ENCODE data around the gene TAF1.
"Not testable (repeated sequence)": the region's sequence is repeated elsewhere in the genome, so short reads cannot be mapped to it uniquely, and the experiment has no call there.

TAF1 gene

DNA sequence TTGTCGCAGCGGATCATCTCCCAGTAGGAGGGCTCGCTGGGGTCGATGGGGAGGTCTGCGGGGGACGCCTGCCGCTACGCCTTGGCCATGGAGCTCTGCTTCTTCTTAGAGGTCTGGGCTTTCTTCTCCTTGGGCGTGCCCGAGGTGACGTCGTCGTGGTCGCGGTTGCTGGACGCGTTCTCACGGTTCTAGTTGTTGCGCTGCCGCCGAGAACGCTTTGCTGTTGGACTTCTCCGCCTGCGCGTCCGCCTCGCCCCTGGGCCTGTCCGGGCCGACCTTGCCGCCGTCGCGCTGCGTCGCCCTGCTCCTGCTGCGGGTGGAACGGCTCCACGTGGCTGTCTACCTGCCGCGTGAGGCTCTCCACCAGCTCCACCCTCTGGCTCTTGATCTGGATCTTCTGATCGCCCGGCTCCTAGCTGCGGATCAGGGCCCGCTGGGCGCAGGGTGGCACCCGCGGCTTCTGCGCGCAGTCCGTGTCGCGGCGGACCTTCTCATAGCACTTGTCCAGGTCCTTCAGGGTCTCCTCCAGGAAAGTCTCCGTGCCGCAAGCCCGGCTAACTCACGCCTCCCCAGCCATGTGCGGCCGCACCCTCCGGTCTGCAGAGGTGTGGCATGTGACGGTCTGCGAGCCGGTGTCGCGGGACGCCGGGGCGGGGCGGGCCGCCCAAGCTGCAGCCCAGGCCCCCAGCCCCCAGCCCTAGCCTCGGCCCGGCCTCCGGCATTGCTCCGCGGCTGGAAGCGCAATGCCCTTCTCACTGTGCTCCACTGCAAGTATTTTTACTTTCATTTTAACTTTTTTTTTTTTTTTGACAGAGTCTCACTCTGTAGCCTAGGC, 126.3 kb downstream of the TAF1 start:
- H3K4me3 ChIP-seq (ENCODE audit: low read length) = no peak overlapping the region
- no peaks in the 10 kb centered on the region for H3K4me1 ChIP-seq (ENCODE audit: insufficient read depth, low read length)
- no peak overlapping the region for H2AFZ ChIP-seq (ENCODE audit: low read depth, low read length)
- H3K27me3 ChIP-seq (ENCODE audit: insufficient read depth, low read length) = no peaks in the 10 kb centered on the region
- peaks cover 2% of the 10 kb centered on the region for H3K9me3 ChIP-seq (ENCODE audit: low read length)
- no peaks in the 10 kb centered on the region for H3K36me3 ChIP-seq (ENCODE audit: insufficient read depth, low read length)

DNA sequence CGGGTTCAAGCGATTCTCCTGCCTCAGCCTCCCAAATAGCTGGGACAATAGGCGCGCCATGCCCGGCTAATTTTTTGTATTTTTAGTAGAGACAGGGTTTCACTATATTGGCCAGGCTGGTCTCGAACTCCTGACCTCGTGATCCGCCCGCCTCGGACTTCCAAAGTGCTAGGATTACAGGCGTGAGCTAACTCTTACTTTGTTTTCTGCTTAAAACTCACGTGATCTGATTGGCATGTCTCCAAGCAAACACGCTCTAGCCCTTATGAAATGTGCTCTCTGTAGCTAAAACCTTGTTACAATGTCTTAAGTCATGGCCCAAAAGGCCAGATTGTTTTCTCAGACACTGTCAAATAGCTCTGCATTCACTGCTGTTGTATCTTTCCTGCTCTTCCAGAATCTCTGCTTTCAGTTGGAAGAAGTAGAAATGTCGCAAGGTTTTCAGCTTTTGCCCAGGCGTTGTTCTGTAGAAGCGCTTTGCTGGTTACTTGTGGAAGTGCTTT, 127.0 kb downstream of the TAF1 start:
- peaks cover 2% of the 10 kb centered on the region for H3K9me3 ChIP-seq (ENCODE audit: low read length)
- H3K4me1 ChIP-seq (ENCODE audit: insufficient read depth, low read length) = no peaks in the 10 kb centered on the region
- no peak overlapping the region for H3K4me3 ChIP-seq (ENCODE audit: low read length)
- no peak overlapping the region for H2AFZ ChIP-seq (ENCODE audit: low read depth, low read length)
- no peaks in the 10 kb centered on the region for H3K36me3 ChIP-seq (ENCODE audit: insufficient read depth, low read length)
- H3K27me3 ChIP-seq (ENCODE audit: insufficient read depth, low read length) = no peaks in the 10 kb centered on the region

GRCh38 chrX:71495979-71496378, 129.8 kb downstream of the TAF1 start:
- not testable (repeated sequence) for H3K9me3 ChIP-seq (ENCODE audit: low read length); H3K27me3 ChIP-seq (ENCODE audit: insufficient read depth, low read length); H3K4me1 ChIP-seq (ENCODE audit: insufficient read depth, low read length); H2AFZ ChIP-seq (ENCODE audit: low read depth, low read length); H3K36me3 ChIP-seq (ENCODE audit: insufficient read depth, low read length); H3K4me3 ChIP-seq (ENCODE audit: low read length)

GRCh38 chrX:71496476-71496875, 130.3 kb downstream of the TAF1 start:
- Histone ChIP-seq H3K4me3 (ENCODE audit: low read length) (no peak overlapping the region), H2AFZ (ENCODE audit: low read depth, low read length) (no peak overlapping the region), H3K36me3 (ENCODE audit: insufficient read depth, low read length) (no peaks in the 10 kb centered on the region), H3K9me3 (ENCODE audit: low read length) (peaks cover 2% of the 10 kb centered on the region), H3K27me3 (ENCODE audit: insufficient read depth, low read length) (no peaks in the 10 kb centered on the region), H3K4me1 (ENCODE audit: insufficient read depth, low read length) (no peaks in the 10 kb centered on the region)

DNA sequence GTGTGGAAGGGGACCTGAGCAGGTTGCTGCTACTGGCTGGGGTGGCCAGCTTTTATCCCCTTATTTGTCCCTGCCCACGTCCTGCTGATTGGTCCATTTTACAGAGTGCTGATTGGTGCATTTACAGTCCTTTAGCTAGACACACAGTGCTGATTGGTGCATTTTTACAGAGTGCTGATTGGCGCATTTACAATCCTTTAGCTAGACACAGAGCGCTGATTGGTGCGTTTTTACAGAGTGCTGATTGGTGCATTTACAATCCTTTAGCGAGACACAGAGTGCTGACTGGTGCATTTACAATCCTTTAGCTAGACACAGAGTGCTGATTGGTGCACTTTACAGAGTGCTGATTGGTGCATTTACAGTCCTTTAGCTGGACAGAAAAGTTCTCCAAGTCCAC, 135.9 kb downstream of the TAF1 start:
- not testable (repeated sequence) for H3K9me3 ChIP-seq (ENCODE audit: low read length); H3K4me1 ChIP-seq (ENCODE audit: insufficient read depth, low read length); H3K36me3 ChIP-seq (ENCODE audit: insufficient read depth, low read length)

GRCh38 chrX:71504346-71504745, 138.2 kb downstream of the TAF1 start:
- Histone ChIP-seq H3K36me3 (ENCODE audit: insufficient read depth, low read length) (no peaks in the 10 kb centered on the region), H3K4me3 (ENCODE audit: low read length) (no peak overlapping the region), H2AFZ (ENCODE audit: low read depth, low read length) (no peak overlapping the region), H3K4me1 (ENCODE audit: insufficient read depth, low read length) (no peaks in the 10 kb centered on the region), H3K9me3 (ENCODE audit: low read length) (no peaks in the 10 kb centered on the region), H3K27me3 (ENCODE audit: insufficient read depth, low read length) (no peaks in the 10 kb centered on the region)

More for the DNA sequence above, 135.9 kb downstream of the TAF1 start:
- H3K4me3 ChIP-seq (ENCODE audit: low read length); H3K27me3 ChIP-seq (ENCODE audit: insufficient read depth, low read length); H2AFZ ChIP-seq (ENCODE audit: low read depth, low read length): not testable (repeated sequence)

DNA sequence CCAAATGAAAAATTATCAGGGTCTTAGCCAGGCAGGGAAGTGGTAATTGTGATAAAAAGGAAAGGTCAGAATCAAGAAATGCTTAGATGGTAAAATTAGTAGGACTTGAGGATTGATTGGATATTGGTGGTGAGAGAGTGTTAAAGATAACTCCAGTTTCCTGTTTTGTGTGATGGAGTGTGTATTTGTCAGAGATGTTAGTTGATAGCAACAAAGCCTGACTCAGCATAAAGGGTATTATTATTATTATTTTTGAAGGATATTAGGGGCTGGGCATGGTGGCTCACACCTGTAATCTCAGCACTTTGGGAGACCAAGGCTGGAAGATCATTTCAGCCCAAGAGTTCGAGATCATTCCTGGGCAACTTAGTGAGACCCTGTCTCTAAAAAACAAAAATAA, 143.1 kb downstream of the TAF1 start:
- no peaks in the 10 kb centered on the region for H3K27me3 ChIP-seq (ENCODE audit: insufficient read depth, low read length)
- no peaks in the 10 kb centered on the region for H3K36me3 ChIP-seq (ENCODE audit: insufficient read depth, low read length)
- no peaks in the 10 kb centered on the region for H3K9me3 ChIP-seq (ENCODE audit: low read length)
- no peak overlapping the region for H2AFZ ChIP-seq (ENCODE audit: low read depth, low read length)
- H3K4me1 ChIP-seq (ENCODE audit: insufficient read depth, low read length) = no peaks in the 10 kb centered on the region
- H3K4me3 ChIP-seq (ENCODE audit: low read length) = no peak overlapping the region

DNA sequence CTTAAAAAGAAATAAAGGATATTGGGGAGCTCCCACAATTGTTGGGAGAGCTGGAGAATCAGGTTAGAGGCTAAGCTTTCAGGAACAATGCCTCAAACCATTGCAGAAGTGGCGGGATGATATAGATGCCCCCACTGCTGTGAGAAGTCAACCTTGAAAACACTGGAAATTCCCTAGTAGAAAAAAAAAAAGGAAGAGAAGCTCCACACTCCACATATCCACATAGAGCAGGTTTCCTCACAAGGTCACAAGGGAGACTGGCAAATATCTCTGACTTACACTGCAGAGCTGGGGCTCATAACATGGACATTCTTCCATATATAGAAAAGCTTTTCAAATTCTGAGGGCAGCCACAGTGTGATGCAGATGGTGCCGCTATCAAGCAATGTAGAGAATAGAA, 144.0 kb downstream of the TAF1 start:
- no peak overlapping the region for H2AFZ ChIP-seq (ENCODE audit: low read depth, low read length)
- no peaks in the 10 kb centered on the region for H3K27me3 ChIP-seq (ENCODE audit: insufficient read depth, low read length)
- H3K4me1 ChIP-seq (ENCODE audit: insufficient read depth, low read length) = no peaks in the 10 kb centered on the region
- H3K36me3 ChIP-seq (ENCODE audit: insufficient read depth, low read length) = no peaks in the 10 kb centered on the region
- H3K9me3 ChIP-seq (ENCODE audit: low read length) = no peaks in the 10 kb centered on the region
- H3K4me3 ChIP-seq (ENCODE audit: low read length) = no peak overlapping the region

DNA sequence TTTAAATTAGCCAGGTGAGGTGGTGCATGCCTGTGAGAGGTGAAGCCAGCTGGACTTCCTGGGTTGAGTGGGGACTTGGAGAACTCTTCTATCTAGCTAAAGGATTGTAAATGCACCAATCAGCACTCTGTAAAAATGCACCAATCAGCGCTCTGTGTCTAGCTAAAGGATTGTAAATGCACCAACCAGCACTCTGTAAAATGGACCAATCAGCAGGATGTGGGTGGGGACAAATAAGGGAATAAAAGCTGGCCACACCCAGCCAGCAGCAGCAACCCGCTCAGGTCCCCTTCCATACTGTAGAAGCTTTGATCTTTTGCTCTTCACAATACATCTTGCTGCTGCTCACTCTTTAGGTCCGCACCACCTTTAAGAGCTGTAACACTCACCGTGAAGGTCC, 147.6 kb downstream of the TAF1 start:
- H3K4me1 ChIP-seq (ENCODE audit: insufficient read depth, low read length); H2AFZ ChIP-seq (ENCODE audit: low read depth, low read length); H3K36me3 ChIP-seq (ENCODE audit: insufficient read depth, low read length); H3K4me3 ChIP-seq (ENCODE audit: low read length); H3K27me3 ChIP-seq (ENCODE audit: insufficient read depth, low read length); H3K9me3 ChIP-seq (ENCODE audit: low read length): not testable (repeated sequence)

DNA sequence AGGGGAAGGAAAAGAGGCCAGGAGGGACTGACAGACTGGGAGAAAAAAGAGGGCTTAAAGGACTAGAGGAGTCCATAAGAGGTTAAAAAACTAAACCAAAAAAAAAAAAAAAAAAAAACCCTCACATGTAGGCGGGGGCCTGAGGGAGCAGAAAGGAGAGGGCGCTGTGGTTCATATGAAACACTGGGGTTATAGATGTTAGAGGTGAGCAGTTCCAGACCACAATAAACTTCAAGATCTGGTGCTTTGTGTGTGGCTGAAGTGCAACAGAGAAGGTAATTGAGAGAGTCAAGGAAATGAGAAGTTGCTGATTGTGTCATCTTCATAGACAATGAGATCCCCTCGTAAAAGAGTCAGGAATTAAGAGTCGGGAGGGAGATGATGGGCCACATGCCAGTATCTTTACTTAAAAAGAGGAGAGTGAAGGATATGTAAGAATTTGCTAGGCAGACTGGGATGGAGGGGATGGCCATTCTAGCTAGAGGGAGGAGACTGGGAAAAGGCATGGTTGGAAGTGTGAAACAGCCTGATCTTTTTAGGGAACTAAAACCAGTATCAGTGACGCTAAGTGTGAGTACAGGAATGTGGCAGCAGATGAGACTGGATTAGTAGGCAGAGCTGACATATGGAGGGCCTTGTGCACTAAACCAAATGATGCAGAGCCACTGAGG, 148.3 kb downstream of the TAF1 start:
- Histone ChIP-seq H3K9me3 (ENCODE audit: low read length) (no peaks in the 10 kb centered on the region), H3K27me3 (ENCODE audit: insufficient read depth, low read length) (no peaks in the 10 kb centered on the region), H2AFZ (ENCODE audit: low read depth, low read length) (no peak overlapping the region), H3K4me3 (ENCODE audit: low read length) (no peak overlapping the region), H3K4me1 (ENCODE audit: insufficient read depth, low read length) (no peaks in the 10 kb centered on the region), H3K36me3 (ENCODE audit: insufficient read depth, low read length) (no peaks in the 10 kb centered on the region)

DNA sequence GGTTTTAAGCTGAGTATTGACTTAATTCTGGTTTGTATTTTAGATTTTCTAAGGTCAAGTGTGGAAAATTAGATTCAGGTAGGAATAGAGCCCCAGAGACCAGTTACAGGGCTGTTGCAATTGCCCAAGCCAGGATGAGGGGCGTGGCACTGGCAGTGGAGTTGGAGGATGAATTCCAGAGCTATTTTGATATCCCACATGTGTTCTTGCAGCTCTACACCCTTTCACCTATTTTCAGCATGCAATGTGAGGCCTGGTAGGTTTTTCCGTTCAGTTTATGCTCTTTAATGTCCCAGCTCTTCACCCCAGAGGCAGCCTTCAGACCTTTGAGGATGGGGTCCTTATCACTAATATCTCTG, 148.9 kb downstream of the TAF1 start:
- H3K36me3 ChIP-seq (ENCODE audit: insufficient read depth, low read length) = no peaks in the 10 kb centered on the region
- no peaks in the 10 kb centered on the region for H3K4me1 ChIP-seq (ENCODE audit: insufficient read depth, low read length)
- no peak overlapping the region for H3K4me3 ChIP-seq (ENCODE audit: low read length)
- no peaks in the 10 kb centered on the region for H3K9me3 ChIP-seq (ENCODE audit: low read length)
- no peaks in the 10 kb centered on the region for H3K27me3 ChIP-seq (ENCODE audit: insufficient read depth, low read length)
- no peak overlapping the region for H2AFZ ChIP-seq (ENCODE audit: low read depth, low read length)
